Cardiac fibroblast (primary cell): ENCODE data around the gene SLC7A8.
"Not testable (repeated sequence)": the region's sequence is repeated elsewhere in the genome, so short reads cannot be mapped to it uniquely, and the experiment has no call there.

Experiments
- DNase-seq, 2 donors: peaks; one replicate each; pipeline versions ENCODE4 v3.0.0 to v3.0.0-alpha.2; 2010; ENCODE audit warnings: low read depth in 2 of 2
- H3K4me3 ChIP-seq, 2 donors: replicated peaks in 1 of 2; 1 replicate in 1 of 2; 2 replicates in 1 of 2; pipeline ENCODE4 v1.5.1; 2011; ENCODE audit warnings: low read depth in 2 of 2, low read length in 2 of 2, mild to moderate bottlenecking in 2 of 2, moderate library complexity in 1 of 2
- TF ChIP-seq, protein P1 (sequence below): IDR thresholded peaks from one replicate; pipeline ENCODE4 v1.5.1; 2011; ENCODE audit warnings: low read depth, mild to moderate bottlenecking, low read length, inconsistent platforms

SLC7A8 gene

DNA sequence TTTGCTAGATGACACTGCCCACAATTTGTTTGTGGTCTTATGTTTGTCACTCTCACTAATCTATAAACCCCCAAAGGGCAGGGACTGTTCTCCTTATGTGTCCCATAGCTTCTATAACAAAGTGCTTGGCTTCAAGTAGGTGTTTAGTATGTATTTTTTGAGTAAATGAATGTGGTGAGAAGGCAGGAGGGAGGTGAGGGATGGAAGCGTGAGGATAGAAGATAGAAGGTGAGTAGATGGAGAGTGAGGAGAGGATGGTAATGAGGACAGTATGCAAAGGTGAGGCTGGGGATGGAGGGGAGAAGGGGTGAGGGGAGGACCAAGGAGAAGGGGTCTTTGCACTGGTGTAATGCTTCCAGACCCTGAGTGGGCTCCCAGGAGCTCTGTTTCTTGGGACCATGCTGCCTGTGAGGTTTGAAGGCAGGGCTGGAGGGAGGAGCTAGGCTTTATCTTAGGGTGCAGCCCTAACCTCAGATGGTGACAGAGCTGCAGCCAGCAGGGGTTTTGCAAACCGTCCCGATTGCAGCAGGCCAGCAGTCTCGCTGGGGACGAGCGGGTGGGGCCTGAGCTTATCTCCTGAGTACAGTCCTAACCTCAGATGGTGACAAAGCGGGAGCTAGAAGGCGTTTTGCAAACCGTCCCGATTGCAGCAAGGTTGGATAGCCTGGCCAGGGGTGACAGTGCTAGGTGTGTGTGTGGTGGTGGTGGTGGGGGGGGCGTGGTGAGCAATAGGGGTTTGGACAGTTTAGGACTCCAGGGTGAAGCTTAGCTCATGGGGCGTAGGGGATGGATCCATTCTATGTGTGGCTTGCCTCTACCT lies 70.9 kb downstream of the SLC7A8 start:
- H3K4me3 ChIP-seq, result no peak overlapping the region
- peak in 1 of 2 donors; percentile 30 for DNase-seq
- TF ChIP-seq, protein P1, sequence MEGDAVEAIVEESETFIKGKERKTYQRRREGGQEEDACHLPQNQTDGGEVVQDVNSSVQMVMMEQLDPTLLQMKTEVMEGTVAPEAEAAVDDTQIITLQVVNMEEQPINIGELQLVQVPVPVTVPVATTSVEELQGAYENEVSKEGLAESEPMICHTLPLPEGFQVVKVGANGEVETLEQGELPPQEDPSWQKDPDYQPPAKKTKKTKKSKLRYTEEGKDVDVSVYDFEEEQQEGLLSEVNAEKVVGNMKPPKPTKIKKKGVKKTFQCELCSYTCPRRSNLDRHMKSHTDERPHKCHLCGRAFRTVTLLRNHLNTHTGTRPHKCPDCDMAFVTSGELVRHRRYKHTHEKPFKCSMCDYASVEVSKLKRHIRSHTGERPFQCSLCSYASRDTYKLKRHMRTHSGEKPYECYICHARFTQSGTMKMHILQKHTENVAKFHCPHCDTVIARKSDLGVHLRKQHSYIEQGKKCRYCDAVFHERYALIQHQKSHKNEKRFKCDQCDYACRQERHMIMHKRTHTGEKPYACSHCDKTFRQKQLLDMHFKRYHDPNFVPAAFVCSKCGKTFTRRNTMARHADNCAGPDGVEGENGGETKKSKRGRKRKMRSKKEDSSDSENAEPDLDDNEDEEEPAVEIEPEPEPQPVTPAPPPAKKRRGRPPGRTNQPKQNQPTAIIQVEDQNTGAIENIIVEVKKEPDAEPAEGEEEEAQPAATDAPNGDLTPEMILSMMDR, result no peak

DNA sequence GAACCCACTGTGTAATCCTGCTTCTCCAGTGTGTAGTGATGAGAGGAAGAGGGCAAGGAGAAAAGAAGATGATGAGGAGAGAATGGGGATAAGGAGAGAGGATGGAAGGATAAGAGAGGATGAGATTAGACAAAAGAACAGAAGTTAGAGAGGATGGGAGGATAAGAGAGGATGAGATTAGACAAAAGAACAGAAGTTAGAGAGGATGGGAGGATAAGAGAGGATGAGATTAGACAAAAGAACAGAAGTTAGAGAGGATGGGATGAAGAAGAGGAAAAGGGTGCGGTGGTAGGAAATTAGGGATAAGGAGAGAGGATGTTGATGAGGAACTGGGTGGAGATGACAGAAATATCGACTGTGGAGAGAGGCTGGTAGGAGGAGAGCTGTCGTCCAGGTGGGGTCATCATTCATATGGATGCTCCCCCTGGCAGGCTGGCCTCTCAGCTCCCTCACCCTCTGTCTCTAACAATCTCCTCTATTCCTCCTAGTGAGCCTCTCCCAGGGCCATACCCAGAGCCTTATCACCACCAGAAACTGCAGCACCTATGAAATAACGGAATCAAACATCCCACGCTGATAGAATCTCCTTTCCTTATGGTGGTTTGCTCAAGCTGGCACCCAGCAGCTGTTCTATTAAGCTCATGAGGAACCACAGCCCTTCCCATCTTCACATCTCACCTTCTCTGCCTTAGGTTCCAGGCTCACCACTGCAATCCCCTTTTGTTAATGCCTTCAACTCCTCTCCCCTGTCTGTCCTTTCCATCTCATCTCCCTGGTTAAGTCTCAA lies 72.7 kb downstream of the SLC7A8 start:
- no peak for DNase-seq
- no peak overlapping the region for H3K4me3 ChIP-seq
- TF ChIP-seq, protein P1, result no peak

DNA sequence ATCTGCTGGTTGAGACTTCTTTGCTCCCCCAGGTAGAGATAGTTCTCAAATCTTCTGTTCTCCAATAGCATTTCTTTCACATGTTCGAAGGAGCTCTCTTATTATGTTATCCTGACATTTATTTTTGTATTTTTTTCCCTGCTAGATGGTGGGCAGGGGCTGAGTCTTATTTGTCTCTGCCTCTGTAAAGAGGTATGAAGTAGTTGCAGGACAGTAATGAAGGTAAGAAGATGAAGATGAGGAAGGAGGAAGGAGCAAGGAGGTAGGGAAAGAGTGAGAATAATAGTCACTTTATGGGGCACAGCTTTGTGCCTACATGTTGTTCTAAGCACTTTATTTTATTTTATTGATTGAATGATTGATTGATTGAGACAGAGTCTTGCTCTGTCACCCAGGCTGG lies 73.7 kb downstream of the SLC7A8 start:
- TF ChIP-seq, protein P1, result no peak
- no peak overlapping the region for H3K4me3 ChIP-seq
- DNase-seq, result no peak

DNA sequence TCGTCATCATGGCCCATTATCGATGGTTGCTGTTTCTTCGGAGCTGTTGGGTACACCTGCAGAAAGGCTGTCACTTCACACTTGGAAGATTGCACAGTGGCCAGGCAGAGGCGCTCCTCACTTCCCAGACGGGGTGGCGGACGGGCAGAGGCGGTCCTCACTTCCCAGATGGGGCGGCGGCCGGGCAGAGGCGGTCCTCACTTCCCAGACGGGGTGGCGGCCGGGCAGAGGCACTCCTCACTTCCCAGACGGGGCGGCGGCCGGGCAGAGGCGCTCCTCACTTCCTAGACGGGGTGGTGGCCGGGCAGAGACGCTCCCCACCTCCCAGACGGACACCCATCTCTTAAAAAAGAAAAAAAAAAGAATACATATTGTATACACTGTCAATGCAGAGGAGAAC lies 75.3 kb downstream of the SLC7A8 start:
- H3K4me3 ChIP-seq, DNase-seq: not testable (repeated sequence)

DNA sequence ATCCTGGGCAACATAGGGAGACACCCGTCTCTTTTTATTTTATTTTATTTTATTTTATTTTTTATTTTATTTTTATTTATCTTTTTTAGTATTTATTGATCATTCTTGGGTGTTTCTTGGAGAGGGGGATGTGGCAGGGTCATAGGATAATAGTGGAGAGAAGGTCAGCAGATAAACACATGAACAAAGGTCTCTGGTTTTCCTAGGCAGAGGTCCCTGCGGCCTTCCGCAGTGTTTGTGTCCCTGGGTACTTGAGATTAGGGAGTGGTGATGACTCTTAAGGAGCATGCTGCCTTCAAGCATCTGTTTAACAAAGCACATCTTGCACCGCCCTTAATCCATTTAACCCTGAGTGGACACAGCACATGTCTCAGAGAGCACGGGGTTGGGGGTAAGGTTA lies 75.8 kb downstream of the SLC7A8 start:
- H3K4me3 ChIP-seq, DNase-seq: not testable (repeated sequence)

DNA sequence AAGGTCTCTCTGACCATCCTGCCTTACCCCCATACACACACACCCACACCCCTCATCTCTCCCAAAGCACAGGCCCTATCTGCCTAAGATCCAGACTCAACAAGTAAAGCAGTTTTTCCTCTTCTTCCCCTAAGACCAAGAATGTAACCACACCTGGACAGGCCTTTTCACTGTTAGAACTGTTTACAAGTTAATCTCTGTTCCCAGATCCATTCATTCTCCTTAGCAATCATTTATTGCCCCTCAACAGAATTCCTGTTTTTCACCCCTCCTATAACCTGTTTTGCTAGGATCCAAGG lies 76.8 kb downstream of the SLC7A8 start:
- TF ChIP-seq, protein P1, result no peak
- no peak for DNase-seq
- H3K4me3 ChIP-seq, result no peak overlapping the region

DNA sequence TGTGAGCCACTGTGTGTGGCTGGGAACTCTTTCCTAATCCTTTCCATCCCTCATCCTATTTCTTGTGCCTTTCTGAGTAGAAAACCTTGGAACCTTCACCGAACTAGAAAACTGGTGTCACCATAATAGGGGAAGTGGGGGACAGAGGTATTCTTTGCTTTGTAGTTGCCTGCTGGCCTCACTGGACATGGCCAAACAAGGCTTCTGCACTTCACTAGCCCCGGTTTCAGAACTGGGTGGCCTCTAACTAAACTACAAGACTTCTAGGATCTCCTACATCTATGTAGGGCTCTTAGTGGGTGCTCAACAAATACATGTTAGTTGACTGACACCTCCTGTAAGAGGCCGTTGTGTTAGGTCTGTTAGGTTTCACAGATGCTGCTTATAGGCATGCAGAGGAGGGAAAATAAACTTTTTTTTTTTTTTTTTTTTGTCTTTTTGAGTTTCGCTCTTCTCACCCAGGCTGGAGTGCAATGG lies 78.1 kb downstream of the SLC7A8 start:
- H3K4me3 ChIP-seq, result no peak overlapping the region
- DNase-seq, result no peak
- TF ChIP-seq, protein P1, result no peak
